Midbrain (tissue), 1 donor: ENCODE data around the gene COA1.
"Not testable (repeated sequence)": the region's sequence is repeated elsewhere in the genome, so short reads cannot be mapped to it uniquely, and the experiment has no call there.

Experiments
- DNase-seq: peaks from one replicate; lab custom pipeline; 2025; lab: John Stamatoyannopoulos, UW

Gene COA1

GRCh38 chr7:43726466-43726865, 2.9 kb downstream of the COA1 start:
- no peak for DNase-seq

GRCh38 chr7:43725251-43725650, 4.1 kb downstream of the COA1 start:
- DNase-seq, result no peak

DNA sequence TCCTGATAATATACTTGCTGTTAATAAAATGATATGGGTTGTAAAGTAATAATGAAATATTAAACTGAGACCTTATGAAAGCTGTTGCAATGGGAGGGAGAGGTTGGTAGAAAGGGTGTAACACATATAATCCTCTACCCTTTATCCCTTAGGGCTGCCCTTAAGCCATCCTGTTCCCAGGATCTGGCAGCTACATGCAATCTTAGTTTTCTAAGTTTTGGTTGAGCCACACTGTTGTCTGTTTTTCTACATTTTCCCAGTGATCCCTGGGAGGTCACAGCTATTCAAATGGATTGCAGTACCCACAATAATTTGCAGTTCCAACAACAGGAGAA, 6.3 kb downstream of the COA1 start:
- DNase-seq, result no peak

DNA sequence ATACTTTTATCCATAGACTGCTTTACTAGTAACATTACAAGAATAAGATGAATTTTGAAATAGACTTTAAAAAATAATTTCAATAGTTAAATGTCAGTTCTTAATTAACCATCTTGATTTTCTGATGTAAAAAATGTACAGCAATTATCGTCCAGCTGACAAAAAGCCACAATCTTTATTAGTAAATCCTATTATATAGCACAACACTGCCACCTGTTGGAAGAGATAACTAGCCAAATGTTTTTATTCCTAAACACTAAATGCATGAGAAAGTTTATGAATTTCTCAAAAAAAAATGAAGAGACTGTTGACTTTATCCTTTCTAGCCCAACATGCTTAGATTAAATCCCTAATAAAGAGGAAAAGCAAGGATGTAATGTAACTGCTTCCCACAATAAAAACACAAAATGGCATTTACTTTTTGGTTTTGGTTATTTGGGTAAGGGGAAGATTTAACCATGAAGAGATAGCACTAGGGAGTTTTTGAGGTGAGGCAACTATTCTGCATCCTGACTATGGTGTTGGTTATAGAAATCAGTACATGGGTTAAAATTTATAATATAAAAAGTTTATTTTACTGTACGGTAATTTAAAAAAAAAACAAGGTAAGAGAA, 8.0 kb downstream of the COA1 start:
- DNase-seq, result peak; percentile 41

GRCh38 chr7:43716598-43716997, 12.7 kb downstream of the COA1 start:
- DNase-seq, result no peak

DNA sequence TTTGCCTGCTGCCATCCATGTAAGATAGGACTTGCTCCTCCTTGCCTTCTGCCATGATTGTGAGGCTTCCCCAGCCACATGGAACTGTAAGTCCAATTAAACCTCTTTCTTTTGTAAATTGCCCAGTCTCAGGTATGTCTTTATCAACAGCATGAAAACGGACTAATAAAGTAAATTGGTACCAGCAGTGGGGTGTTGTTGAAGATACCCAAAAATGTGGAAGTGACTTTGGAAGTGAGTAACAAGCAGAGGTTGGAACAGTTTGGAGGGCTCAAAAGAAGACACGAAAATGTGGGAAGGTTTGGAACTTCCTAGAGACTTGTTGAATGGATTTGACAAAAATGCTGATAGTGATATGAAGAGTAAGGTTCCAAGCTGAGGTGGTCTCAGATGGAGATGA, 13.4 kb downstream of the COA1 start:
- DNase-seq, result not testable (repeated sequence)

DNA sequence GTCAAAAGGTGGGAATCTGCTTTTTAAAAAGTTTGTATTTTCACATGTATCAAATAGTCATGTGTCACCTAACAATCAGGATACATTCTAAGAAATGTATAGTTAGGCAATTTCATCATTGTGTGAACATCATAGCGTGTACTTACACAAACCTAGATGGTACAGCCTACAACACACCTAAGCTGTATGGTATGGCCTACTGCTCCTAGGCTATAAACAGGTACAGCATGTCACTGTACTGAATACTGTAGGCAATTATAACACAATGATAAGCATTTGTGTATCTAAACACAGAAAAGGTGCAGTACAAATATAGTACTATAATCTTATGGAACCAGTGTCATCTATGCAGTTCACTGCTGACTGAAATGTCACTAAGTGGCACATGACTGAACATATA, 17.8 kb downstream of the COA1 start:
- no peak for DNase-seq

DNA sequence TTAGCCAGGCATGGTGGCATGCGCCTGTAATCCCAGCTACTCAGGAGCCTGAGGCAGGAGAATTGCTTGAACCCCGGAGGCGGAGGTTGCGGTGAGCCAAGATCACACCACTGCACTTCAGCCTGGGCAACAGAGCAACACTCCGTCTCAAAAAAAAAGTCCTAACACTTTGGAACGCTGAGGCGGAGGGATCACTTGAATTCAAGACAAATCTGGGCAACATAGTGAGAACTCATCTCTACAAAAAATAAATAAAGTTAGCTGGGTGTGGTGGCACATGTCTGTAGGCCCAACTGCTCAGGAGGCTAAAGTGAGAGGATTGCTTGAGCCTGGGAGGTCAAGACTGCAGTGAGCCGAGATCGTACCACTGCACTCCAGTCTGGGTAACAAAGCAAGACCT, 21.3 kb downstream of the COA1 start:
- DNase-seq, result not testable (repeated sequence)

GRCh38 chr7:43703573-43703972, 25.8 kb downstream of the COA1 start:
- DNase-seq, result no peak

GRCh38 chr7:43702974-43703373, 26.3 kb downstream of the COA1 start:
- no peak for DNase-seq

DNA sequence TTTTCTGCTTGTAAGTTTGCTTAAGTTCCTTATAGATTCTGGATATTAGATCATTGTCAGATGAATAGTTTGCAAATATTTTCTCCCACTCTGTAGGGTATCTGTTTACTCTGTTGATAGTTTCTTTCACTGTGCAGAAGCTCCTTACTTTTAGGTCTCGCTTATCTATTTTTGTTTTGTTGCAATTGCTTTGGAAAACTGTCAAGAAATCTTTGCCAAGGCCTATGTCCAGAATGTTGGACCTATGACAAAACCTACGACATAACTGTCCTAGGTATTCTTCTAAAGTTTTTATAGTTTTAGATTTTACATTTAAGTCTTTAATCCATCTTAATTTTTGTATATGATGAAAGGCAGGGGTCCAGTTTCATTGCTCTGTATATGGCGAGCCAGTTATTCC, 27.4 kb downstream of the COA1 start:
- no peak for DNase-seq

- DNase-seq, result no peak
Observed at GRCh38 chr7:43701500-43701854, 27.8 kb downstream of the COA1 start.

GRCh38 chr7:43700646-43701499, 28.4 kb downstream of the COA1 start:
- DNase-seq, result no peak

- DNase-seq, result peak; percentile 67
Observed at GRCh38 chr7:43700059-43700501, 29.2 kb downstream of the COA1 start.

DNA sequence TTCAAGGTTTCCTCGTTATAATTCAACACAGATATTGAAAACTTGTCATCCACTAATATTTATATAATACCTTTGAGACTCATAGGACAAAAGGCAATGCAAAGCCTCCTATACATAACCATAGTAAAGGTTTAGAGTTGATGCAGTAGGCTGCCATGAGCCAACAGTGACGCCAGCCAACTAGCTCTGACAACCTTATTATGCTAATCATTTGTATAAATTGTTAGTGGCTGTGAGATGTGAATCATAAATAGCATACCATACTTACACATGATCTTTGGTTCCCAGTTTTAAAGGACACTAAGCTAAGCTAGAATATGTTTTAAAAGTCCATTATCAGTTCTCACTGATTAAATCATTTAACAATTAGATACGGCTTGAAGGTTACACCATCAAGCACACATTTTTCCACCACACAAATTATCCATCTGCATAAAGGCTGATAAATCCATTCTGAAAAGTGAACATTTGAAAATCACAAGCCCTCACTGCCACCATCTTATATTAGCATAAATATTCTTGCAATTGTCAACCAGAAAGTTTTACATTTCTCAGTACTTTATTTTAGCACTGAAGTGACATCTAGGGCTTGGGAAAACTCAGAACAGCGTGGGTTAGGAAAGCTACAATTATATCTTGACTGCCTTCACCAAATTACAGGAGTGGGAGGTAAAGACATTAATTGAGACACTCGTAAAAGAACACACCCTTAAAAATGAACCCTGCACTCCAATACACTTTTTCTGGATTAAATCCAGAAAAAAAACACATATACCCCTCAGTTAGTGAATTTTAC, 30.7 kb downstream of the COA1 start:
- no peak for DNase-seq

DNA sequence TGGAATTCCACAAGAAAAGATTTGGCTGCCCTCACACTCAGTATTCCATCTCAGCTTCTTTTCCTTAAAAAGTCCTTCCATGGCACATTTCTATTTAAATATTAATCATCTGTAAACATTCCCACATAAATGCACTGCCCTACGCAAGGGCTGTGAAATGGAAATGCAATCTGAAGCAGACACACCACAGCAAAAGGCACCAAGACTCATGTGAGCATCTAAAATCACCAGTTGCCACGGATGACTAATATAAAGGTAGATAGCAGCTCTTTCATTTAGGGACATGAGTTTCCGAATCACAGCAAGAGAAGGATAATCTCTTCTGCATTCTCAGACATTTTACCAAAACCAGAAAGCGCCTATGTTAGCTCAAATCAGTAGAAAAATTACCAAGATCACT, 31.6 kb downstream of the COA1 start:
- DNase-seq, result no peak

DNA sequence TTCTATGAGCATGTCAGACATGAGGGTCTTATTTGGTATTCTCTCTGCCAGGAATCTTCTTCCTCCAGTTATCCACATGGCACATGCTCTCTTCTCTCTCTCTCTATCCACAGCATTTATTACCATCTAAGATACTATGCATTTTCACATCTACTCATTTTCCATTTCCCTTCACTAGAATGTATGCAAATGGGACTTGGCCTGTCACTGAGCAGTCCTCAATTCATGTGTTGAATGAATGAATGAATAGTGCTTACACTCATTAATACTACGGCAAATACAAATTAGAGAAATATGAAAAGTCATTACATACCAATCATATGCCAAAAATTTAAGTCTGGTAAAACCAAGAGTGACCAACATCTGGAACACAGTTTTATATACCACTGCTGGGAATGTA, 34.0 kb downstream of the COA1 start:
- DNase-seq, result no peak

- DNase-seq, result no peak
Observed at GRCh38 chr7:43694399-43694748, 34.9 kb downstream of the COA1 start.

DNA sequence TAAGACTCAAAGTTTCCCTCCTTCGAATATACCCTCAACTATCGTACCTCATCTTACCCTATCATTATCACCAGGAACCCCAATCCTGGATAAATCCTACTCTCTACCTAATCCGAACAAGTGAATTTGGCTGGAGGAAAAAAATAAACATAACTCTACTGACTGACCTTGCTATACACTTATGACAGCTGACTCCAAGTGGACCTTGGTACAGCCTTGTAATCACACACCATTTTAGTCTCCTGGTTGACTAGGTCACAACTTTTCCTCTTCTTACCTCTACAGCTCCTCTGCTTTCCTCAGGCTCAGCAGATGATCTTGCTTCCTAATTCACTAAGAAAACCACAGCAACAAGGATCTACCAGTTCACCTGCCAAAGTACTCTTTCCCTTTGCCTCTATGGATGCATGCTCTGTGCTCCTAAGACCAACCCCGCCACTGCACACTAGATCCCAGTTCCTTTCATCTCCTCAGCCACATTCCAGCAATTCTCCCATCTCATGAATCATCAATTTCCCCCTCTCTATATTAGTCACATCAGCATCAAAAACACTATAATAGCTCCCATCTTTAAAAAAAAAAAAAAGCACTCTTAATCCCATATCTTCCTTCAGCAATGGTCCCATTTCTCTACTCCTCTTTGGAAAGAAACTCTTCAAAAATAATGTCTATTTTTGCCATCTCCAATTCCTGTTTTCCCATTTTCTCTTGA, 35.5 kb downstream of the COA1 start:
- DNase-seq, result no peak

DNA sequence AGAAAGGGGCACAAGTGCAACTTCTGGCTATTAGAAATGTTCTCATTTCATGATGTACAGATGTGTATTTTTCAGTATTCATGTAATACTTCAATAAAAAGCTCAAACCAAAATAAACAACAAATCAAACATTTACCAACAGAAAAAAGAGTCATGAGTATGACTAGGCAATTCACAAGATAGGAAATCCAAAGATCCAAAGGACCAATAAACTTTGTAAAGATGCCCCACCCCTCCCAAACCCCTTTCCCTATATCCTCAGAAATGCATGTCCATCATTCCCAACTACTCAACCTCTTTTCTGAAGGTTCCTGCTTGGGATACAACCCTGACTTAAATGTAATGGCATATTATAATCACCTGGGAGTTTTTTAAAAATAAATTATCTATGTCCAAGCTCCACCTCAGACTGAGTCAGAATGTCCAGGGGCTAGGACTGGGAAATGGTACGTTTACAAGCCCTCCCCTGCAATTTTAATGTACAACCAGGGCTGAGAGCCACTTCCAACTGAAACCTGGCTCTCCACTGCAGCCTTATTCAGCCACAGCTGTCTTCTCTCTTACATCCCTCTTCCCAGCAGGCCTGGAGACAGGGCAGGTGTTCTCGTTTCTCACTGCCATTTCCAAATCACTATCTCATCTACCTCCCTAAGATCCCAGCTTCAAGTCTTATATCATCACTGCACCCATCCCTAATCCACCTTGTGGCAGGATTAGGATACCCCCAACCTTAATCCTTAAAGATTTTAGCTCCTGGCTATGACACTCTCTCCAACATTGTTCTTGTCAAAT, 36.5 kb downstream of the COA1 start:
- no peak for DNase-seq

DNA sequence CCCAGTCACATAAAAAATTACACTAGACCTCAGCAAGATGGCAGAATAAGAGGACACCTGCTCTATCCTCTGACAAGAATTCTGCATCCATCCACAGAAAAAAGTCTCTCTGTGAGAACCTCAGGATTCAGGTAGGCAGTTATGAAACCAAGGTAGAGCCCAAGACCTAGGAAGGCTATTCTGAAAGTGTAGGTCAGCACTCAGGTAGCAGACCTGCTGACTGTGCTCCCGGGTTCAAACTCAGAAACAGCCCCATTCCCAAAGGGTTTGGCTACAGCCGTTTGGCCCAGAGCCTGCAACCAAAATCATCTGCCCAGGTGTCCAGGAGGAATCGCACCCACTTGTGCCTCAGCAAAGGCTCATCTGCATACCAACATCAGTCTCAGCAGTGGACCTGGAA, 37.7 kb downstream of the COA1 start:
- no peak for DNase-seq

GRCh38 chr7:43689115-43689514, 40.2 kb downstream of the COA1 start:
- no peak for DNase-seq
